Gastroesophageal sphincter (tissue), 4 donors: ENCODE results near the gene ADH4. TPM values are rescaled to one million over a fixed set of nuclear protein-coding genes. Genes with fewer than 3 reads are reported as not detected.
"Not testable (repeated sequence)": the region's sequence is repeated elsewhere in the genome, so short reads cannot be mapped to it uniquely, and the experiment has no call there.

Experiments
- ATAC-seq: fragments of 150-250 bp; one replicate; pipeline ENCODE4 v1.9.1; 2016; ENCODE audit warnings: mild to moderate bottlenecking, moderate library complexity
- H3K27ac ChIP-seq, 4 donors: fragments of 200-600 bp; sonication (generic) in 3 of 4; 1 replicate in 3 of 4; 2 replicates in 1 of 4; pipeline ENCODE4 v1.5.1; 2016 to 2019
- H3K27me3 ChIP-seq: fragments of 200-600 bp; sonication (generic); one replicate; pipeline ENCODE4 v1.5.1; 2019
- H3K36me3 ChIP-seq, 2 donors: fragments of 200-600 bp; sonication (generic); one replicate each; pipeline ENCODE4 v1.5.1; 2019; ENCODE audit warnings: control low read depth in 1 of 2
- H3K4me1 ChIP-seq, 3 donors: fragments of 200-600 bp; sonication (generic); 1 replicate in 2 of 3; 2 replicates in 1 of 3; pipeline ENCODE4 v1.5.1; 2016 to 2019; ENCODE audit warnings: control low read depth in 2 of 3
- H3K4me3 ChIP-seq, 2 donors: fragments of 200-600 bp; sonication (generic); one replicate each; pipeline ENCODE4 v1.5.1; 2019; ENCODE audit warnings: mild to moderate bottlenecking in 1 of 2, moderate library complexity in 1 of 2
- H3K9me3 ChIP-seq, 3 donors: fragments of 200-600 bp; sonication (generic); one replicate each; pipeline ENCODE4 v1.5.1; 2017 to 2019; ENCODE audit warnings: control low read depth in 2 of 3
- EP300 ChIP-seq: sonication (generic); formaldehyde crosslinking; IDR thresholded peaks from one replicate; pipeline ENCODE4 v1.6.1; 2017; ENCODE audit warnings: antibody characterized with exemption, mild to moderate bottlenecking
- POLR2A ChIP-seq, 2 donors: fragments of 450-650 bp; IDR thresholded peaks; one replicate each; pipeline ENCODE4 v1.6.1; 2017; ENCODE audit warnings: antibody characterized with exemption in 2 of 2, mild to moderate bottlenecking in 2 of 2, moderate library complexity in 1 of 2
- POLR2AphosphoS5 ChIP-seq: sonication (generic); formaldehyde crosslinking; IDR thresholded peaks from one replicate; pipeline ENCODE4 v1.6.1; 2017; ENCODE audit warnings: antibody characterized with exemption
- WGBS, 2 donors: methylation state at CpG; one replicate each; pipeline ENCODE4 v1.1.5; 2018; ENCODE audit warnings: low coverage in 1 of 2; 5-methylcytosine and 5-hydroxymethylcytosine counted together
- total RNA-seq, 4 donors: library from RNA; depleted of rRNA; stranded (reverse); fragments of >200 nt; gene quantifications; one replicate each; pipeline ENCODE4 v1.1.0, GENCODE V29; 2016
- TF ChIP-seq, protein P1 (sequence below), 4 experiments: fragments of 200-600 bp in 2 of 4; fragments of 450-650 bp in 2 of 4; sonication (generic) in 1 of 4; IDR thresholded peaks; one replicate each; pipeline ENCODE4 v1.5.1; 2017 to 2019; ENCODE audit warnings: antibody characterized with exemption in 4 of 4, mild to moderate bottlenecking in 2 of 4, moderate library complexity in 2 of 4

Gene ADH4
- total RNA-seq, 4 donors from 2014 or later: 1.1 to 10.9 (median 4.1) TPM

- WGBS, 2 donors: 95% methylated on average over 2 of the region's 2 CpGs; no CpG with 5 or more reads in 1 of the 2 donors
- no peak overlapping the region for H3K27ac ChIP-seq
- no peaks in the 10 kb centered on the region for H3K4me1 ChIP-seq
- ATAC-seq: no peak
- no peak for TF ChIP-seq POLR2AphosphoS5
- TF ChIP-seq, protein P1, sequence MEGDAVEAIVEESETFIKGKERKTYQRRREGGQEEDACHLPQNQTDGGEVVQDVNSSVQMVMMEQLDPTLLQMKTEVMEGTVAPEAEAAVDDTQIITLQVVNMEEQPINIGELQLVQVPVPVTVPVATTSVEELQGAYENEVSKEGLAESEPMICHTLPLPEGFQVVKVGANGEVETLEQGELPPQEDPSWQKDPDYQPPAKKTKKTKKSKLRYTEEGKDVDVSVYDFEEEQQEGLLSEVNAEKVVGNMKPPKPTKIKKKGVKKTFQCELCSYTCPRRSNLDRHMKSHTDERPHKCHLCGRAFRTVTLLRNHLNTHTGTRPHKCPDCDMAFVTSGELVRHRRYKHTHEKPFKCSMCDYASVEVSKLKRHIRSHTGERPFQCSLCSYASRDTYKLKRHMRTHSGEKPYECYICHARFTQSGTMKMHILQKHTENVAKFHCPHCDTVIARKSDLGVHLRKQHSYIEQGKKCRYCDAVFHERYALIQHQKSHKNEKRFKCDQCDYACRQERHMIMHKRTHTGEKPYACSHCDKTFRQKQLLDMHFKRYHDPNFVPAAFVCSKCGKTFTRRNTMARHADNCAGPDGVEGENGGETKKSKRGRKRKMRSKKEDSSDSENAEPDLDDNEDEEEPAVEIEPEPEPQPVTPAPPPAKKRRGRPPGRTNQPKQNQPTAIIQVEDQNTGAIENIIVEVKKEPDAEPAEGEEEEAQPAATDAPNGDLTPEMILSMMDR (IDR thresholded peaks at IDR 0.05): no peak
- TF ChIP-seq POLR2A (IDR thresholded peaks at IDR 0.05): no peak
- TF ChIP-seq EP300: no peak
- H3K9me3 ChIP-seq: no peaks in the 10 kb centered on the region
- H3K36me3 ChIP-seq: no peaks in the 10 kb centered on the region
- no peak overlapping the region for H3K4me3 ChIP-seq
- H3K27me3 ChIP-seq: no peaks in the 10 kb centered on the region
These were observed 41.5 kb downstream of the ADH4 start for GRCh38 chr4:99102634-99103033.

DNA sequence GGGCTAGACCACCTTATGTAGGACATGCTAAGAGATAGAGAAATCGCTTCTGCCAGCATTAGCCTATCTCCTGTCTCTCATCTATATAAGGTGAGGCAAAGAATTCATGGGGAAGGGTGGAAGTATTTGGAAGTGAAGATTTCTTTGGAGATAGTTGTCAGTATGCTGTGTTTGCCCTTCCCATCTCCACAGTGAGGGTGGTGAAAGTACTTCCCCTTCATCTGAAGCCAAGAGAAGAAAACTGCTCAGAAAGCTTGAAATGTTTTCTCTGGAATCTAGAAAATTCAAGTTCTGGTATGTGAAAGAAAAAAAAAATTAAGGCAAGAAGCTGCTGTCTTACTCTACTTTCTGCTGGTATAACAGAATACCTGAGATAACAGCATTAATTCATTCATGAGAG lies 43.2 kb downstream of the ADH4 start:
- TF ChIP-seq, protein P1 (IDR thresholded peaks at IDR 0.05): no peak
- TF ChIP-seq POLR2AphosphoS5 (no peak), EP300 (no peak), POLR2A (IDR thresholded peaks at IDR 0.05) (no peak)
- Histone ChIP-seq H3K27me3 (no peaks in the 10 kb centered on the region), H3K27ac (no peak overlapping the region), H3K4me1 (no peaks in the 10 kb centered on the region), H3K9me3 (no peaks in the 10 kb centered on the region), H3K4me3 (no peak overlapping the region), H3K36me3 (no peaks in the 10 kb centered on the region)
- no peak for ATAC-seq
- 90% methylated on average over 1 of the region's 1 CpG; no CpG with 5 or more reads in 1 of the 2 donors for WGBS, 2 donors

DNA sequence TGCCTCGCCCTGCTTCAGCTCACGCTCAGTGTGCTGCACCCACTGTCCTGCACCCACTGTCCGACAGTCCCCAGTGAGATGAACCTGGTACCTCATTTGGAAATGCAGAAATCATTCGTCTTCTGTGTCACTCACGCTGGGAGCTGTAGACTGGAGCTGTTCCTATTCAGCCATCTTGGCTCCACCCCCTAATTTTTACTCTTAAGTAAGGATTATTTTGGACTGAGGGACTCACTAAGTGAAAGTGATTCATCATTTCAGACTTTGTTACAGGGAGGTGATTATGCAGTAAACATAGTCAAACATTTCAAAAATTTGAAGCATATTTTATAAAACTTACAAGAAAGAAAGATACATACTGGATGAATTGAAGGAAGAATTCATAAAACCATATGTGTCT lies 44.3 kb downstream of the ADH4 start:
- not testable (repeated sequence) for ATAC-seq, H3K36me3 ChIP-seq, H3K4me1 ChIP-seq, H3K27me3 ChIP-seq, H3K4me3 ChIP-seq, H3K9me3 ChIP-seq, H3K27ac ChIP-seq
- WGBS, 2 donors: 79 to 90% methylated on average over 2 to 4 of the region's 5 CpGs

DNA sequence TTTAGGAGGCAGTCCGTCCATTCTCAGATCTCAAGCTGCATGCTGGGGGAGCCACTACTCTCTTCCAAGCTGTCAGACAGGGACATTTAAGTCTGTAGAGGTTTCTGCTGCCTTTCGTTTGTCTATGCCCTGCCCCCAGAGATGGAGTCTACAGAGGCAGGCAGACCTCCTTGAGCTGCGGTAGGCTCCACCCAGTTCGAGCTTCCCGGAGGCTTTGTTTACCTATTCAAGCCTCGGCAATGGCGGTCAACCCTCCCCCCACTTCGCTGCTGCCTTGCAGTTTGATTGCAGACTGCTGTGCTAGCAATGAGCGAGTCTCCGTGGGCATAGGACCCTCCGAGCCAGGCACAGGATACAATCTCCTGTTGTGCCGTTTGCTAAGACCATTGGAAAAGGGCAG lies 44.8 kb downstream of the ADH4 start:
- TF ChIP-seq POLR2AphosphoS5: no peak
- no peak for TF ChIP-seq POLR2A (IDR thresholded peaks at IDR 0.05)
- TF ChIP-seq, protein P1 (IDR thresholded peaks at IDR 0.05): no peak
- TF ChIP-seq EP300: no peak
- WGBS, 2 donors: 100% methylated on average over 1 of the region's 12 CpGs; no CpG with 5 or more reads in 1 of the 2 donors
- Histone ChIP-seq H3K27me3 (no peaks in the 10 kb centered on the region), H3K36me3 (no peaks in the 10 kb centered on the region), H3K4me1 (no peaks in the 10 kb centered on the region), H3K9me3 (no peaks in the 10 kb centered on the region), H3K27ac (no peak overlapping the region), H3K4me3 (no peak overlapping the region)
- ATAC-seq: no peak

GRCh38 chr4:99091841-99092240 lies 52.3 kb downstream of the ADH4 start:
- H3K4me1 ChIP-seq: peaks cover 0 to 39% (median 7%) of the 10 kb centered on the region in 3 donors
- not testable (repeated sequence) for H3K36me3 ChIP-seq, ATAC-seq, H3K9me3 ChIP-seq, H3K27me3 ChIP-seq
- peak overlapping the region; percentile 65 to 98 (median 96) for H3K27ac ChIP-seq
- WGBS, 2 donors: 14 to 52% methylated on average over 2 of the region's 2 CpGs
- H3K4me3 ChIP-seq: peak overlapping the region in 1 of 2 donors; percentile 87

- TF ChIP-seq POLR2A (IDR thresholded peaks at IDR 0.05): no peak
- TF ChIP-seq EP300: no peak
- TF ChIP-seq, protein P1 (IDR thresholded peaks at IDR 0.05): no peak
- no peak for TF ChIP-seq POLR2AphosphoS5
- H3K36me3 ChIP-seq: no peaks in the 10 kb centered on the region
- H3K27me3 ChIP-seq: no peaks in the 10 kb centered on the region
- no peak for ATAC-seq
- no peaks in the 10 kb centered on the region for H3K9me3 ChIP-seq
- WGBS, 2 donors: 23 to 31% methylated on average over 2 of the region's 2 CpGs
- peak overlapping the region; percentile 91 to 98 (median 96) for H3K27ac ChIP-seq
- peak overlapping the region; percentile 87 to 92 for H3K4me3 ChIP-seq
- peaks cover 0 to 46% (median 7%) of the 10 kb centered on the region in 3 donors for H3K4me1 ChIP-seq
These were observed 52.9 kb downstream of the ADH4 start for GRCh38 chr4:99091216-99091575.
